Ishikawa (cell line): Measurements from ENCODE around the gene GPR35.

ENCODE experiments used
- TAF1 ChIP-seq: IDR thresholded peaks from 2 replicates; pipeline ENCODE4 v1.6.1; 2012; ENCODE audit warnings: low read depth, mild to moderate bottlenecking
- TF ChIP-seq, protein P1 (sequence below): IDR thresholded peaks from 2 replicates; pipeline ENCODE4 v1.6.1; 2012; ENCODE audit warnings: low read depth, mild to moderate bottlenecking

DNA sequence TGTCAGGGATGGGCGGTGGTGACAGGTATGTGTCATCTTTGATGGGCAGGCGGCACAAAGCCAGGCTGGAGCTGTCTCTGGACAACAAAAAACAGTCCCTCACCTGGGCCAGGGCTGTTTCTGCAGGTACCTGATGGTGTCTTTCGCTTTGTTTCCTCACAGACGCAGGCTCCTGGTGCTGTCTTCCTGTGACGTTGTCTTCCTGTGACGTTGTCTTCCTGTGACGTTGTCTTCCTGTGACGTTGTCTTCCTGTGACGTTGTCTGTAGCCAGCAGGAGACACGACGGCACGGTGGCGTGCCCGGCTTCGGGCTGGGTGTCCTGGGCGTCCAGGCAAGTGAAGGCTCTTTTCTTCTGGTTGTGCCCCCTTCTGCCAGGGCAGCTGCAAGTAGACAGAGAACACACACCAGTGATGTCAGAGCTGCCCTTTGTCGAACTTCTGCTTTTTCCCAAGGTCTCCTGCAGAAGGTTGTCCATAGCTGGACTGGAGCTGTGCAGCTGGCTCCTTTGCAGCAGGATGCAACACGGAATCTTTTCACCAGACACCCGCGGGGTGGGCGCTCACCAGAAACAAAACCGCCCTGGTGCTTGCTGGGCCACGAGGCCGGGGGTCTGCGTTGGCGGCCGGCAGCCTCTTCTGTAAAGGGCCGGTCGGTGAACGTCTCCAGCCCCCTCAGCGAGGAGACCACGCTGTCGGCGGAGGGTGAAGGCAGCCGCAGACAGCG lies 21.1 kb downstream of the GPR35 start:
- no peak for TF ChIP-seq TAF1
- TF ChIP-seq, protein P1, sequence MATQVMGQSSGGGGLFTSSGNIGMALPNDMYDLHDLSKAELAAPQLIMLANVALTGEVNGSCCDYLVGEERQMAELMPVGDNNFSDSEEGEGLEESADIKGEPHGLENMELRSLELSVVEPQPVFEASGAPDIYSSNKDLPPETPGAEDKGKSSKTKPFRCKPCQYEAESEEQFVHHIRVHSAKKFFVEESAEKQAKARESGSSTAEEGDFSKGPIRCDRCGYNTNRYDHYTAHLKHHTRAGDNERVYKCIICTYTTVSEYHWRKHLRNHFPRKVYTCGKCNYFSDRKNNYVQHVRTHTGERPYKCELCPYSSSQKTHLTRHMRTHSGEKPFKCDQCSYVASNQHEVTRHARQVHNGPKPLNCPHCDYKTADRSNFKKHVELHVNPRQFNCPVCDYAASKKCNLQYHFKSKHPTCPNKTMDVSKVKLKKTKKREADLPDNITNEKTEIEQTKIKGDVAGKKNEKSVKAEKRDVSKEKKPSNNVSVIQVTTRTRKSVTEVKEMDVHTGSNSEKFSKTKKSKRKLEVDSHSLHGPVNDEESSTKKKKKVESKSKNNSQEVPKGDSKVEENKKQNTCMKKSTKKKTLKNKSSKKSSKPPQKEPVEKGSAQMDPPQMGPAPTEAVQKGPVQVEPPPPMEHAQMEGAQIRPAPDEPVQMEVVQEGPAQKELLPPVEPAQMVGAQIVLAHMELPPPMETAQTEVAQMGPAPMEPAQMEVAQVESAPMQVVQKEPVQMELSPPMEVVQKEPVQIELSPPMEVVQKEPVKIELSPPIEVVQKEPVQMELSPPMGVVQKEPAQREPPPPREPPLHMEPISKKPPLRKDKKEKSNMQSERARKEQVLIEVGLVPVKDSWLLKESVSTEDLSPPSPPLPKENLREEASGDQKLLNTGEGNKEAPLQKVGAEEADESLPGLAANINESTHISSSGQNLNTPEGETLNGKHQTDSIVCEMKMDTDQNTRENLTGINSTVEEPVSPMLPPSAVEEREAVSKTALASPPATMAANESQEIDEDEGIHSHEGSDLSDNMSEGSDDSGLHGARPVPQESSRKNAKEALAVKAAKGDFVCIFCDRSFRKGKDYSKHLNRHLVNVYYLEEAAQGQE = no peak
